Mesodermal cell (in vitro differentiated cells): Measurements from ENCODE around the gene PPP1R14B.

Experiments
- H3K27ac ChIP-seq: 2 replicates; pipeline ENCODE4 v1.7.0; 2013; ENCODE audit warnings: mild to moderate bottlenecking, low read depth, low read length, moderate library complexity; ENCODE audit not compliant: severe bottlenecking
- H3K36me3 ChIP-seq: 2 replicates; pipeline ENCODE4 v1.7.1; 2013; ENCODE audit warnings: mild to moderate bottlenecking, low read length, moderate library complexity; ENCODE audit not compliant: control insufficient read depth, insufficient read depth
- H3K4me1 ChIP-seq: one replicate; pipeline ENCODE4 v1.7.1; 2013; ENCODE audit warnings: mild to moderate bottlenecking, low read length; ENCODE audit not compliant: insufficient read depth, control insufficient read depth, poor library complexity, severe bottlenecking
- H3K4me3 ChIP-seq: 2 replicates; pipeline ENCODE4 v1.7.0; 2013; ENCODE audit warnings: low read length, control low read depth, mild to moderate bottlenecking; ENCODE audit not compliant: insufficient read depth, poor library complexity, severe bottlenecking; ENCODE audit errors: extremely low read depth
- H3K9me3 ChIP-seq: 2 replicates; pipeline ENCODE4 v1.7.1; 2013; ENCODE audit warnings: mild to moderate bottlenecking, low read length, moderate library complexity; ENCODE audit not compliant: control insufficient read depth
- WGBS, 2 experiments: methylation state at CpG; one replicate each; pipeline ENCODE4 v1.1.5; 2013; ENCODE audit warnings: missing lambda C conversion rate in 2 of 2; ENCODE audit not compliant: insufficient coverage in 2 of 2; 5-methylcytosine and 5-hydroxymethylcytosine counted together

PPP1R14B gene

DNA sequence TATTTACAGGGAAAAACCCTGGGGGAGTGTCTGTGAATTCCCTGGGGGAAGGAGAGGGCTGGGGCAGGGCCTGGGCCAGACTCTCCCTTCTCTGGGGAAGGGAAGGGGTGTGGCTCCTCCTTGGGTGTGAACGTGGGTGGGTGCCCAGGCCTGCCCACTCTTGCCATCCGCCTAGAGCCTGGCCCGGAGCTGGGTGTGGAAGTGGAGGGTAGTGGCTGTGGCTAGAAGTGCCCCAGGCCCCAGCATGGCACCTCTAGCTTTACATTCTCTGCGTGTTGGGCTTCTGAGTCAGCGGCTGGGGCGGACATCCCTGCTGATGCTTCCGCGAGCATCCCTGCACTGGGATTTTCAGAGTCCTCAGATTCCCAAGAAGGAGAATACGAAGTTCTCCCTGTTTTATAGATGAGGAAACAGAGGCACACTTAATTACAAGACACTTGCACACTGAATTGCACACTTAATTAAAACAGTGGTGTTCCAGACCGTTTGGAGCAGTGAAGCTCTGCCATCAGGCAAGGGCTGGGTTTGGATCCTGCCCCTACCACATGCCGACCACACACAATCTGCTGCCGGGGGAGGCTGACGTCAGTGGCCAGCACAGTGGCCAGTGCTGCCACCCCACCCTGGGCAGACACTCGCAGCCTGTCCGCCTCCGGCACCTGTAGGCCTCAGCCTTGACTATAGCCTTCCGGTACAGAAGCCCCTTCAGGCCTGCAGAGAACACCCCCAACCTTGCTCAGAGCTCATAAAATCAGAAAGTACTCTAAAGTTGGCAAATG is 30.1 kb upstream of the PPP1R14B start:
- WGBS, 2 experiments = 86 to 89% methylated on average over 13 to 16 of the region's 17 CpGs
- Histone ChIP-seq H3K4me1 (peaks cover 5% of the 10 kb centered on the region), H3K27ac (no peak overlapping the region), H3K9me3 (no peaks in the 10 kb centered on the region), H3K4me3 (no peak overlapping the region), H3K36me3 (peaks cover 30% of the 10 kb centered on the region)

DNA sequence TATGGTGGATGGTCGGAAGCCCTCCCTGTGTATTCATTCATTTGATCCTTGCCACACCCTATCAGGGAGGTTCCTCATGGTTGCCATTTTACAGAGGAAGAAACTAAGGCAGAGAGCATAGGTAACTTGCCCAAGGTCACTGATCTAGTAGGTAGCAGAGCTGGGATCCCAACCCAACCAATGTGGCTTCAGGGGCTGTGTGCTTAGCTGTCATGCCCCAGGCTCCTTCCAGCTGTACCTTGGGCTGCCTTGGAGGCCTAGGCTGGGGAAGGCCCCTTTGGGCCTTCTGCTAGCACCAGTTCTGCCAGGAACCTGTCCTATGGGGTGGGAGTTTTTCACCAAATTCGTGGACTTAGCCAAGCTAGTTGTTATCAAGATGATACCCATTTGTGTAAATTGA is 29.1 kb upstream of the PPP1R14B start:
- Histone ChIP-seq H3K4me3 (no peak overlapping the region), H3K4me1 (peaks cover 7% of the 10 kb centered on the region), H3K36me3 (peaks cover 30% of the 10 kb centered on the region), H3K27ac (no peak overlapping the region), H3K9me3 (no peaks in the 10 kb centered on the region)
- WGBS, 2 experiments = 100% methylated on average over 1 of the region's 2 CpGs; no CpG with 5 or more reads in 1 of the 2 experiments

DNA sequence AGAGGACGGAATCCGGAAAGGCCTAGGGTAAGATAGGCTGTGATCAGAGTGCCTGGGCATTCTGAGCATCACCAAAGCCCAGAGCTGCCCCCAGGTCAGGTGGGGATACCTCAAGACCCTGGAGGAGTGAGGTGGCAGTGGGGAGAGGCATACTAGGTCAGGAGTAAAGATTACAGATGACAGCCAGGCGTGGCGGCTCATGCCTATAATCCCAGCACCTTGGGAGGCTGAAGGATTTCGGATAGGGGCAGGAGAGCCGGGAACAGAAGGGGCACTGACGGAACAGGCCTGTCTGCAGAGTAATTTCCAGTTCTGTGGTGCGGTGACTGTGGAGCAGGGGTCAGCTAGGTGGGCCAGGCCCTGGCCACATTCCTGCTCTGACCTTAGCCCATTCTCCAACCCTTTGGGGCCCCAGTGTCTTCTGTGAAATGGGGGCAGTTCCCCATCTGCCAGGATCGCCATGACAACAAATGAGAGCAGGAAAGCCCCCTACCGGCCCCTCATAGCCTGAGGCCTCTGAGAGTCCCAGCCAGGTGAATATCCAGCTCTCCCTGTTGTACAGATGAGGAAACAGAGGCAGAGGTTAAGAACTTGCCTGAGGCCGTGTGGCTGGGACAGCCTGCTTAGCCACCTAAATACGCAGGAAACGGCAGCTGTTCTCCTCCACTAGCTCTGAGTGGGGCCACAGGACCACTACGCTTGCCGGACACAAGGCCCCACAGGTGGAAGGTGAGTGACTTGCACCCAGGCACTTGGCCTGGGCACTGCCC is 28.5 kb upstream of the PPP1R14B start:
- H3K9me3 ChIP-seq = no peaks in the 10 kb centered on the region
- no peak overlapping the region for H3K27ac ChIP-seq
- H3K4me3 ChIP-seq = no peak overlapping the region
- peaks cover 30% of the 10 kb centered on the region for H3K36me3 ChIP-seq
- H3K4me1 ChIP-seq = peaks cover 7% of the 10 kb centered on the region
- 90 to 96% methylated on average over 13 to 15 of the region's 15 CpGs for WGBS, 2 experiments

DNA sequence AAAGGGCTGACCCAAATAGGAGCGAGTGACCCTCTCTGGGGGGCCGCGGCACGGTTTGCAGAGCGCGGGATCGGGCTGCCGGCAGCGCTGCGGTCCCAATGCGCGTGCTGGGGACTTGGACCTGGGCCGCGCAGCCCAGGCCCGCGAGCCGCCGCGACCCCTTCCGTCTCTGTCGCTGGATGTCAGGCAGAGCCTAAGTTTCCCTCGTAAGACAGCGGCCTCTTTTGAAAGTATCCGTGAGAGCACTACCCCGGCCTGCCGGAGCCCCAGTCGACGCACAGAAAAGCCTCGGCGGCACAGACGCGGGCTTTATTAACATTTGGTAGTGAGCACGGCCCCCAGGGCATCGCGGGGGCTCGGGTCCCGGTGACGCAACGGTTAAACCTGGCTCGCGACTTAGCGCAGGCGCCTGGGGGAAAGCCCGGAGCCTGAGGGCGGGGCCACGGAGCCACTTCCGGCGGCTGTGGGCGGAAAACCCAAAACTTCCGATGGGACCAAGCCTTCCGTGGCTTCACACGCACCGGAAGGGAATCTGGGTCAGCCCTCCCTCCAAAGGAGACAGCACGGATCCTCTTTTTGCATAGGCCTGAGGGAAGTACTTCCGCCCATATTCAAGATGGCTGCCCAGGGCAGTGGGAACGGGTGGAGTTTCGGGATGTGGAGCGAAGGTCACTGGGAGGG is 22.9 kb upstream of the PPP1R14B start:
- Histone ChIP-seq H3K4me3 (peak overlapping the region; percentile 56), H3K27ac (peak overlapping the region; percentile 98), H3K36me3 (peaks cover 39% of the 10 kb centered on the region), H3K4me1 (peaks cover 19% of the 10 kb centered on the region), H3K9me3 (no peaks in the 10 kb centered on the region)
- 0% methylated on average over 53 to 57 of the region's 58 CpGs for WGBS, 2 experiments

DNA sequence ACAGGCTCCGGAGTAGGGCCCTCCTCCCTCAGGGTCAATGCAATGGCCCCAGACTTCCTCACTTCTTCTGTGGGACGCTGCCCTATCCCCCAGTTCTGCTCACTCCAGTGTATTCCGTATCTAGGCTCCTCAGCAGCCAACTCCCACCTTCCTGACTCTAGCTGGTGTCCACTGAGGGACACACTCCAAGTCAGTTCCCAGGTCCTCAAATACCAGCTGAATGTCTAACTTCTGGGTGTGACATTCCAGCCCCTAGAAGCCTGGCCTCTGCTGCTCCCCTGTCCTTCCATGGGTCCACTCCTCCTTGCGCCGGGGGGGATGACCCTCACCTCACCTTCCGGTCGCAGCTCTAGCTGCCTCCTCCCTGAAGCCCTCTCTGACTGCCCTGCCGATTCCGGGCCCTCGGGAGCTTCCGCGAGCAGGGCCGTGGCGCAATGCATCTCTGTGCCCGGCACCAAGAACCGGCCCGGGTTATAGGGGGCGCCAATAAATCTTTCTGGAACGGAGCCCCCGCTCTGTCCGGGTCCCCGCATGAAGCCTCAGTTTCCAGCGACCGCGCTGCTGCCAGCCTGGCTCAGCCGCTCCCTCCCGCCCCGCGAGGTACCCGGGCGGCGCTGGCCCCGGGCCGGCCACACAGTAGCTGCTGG is 22.3 kb upstream of the PPP1R14B start:
- peaks cover 22% of the 10 kb centered on the region for H3K4me1 ChIP-seq
- H3K4me3 ChIP-seq = peak overlapping the region; percentile 56
- peaks cover 45% of the 10 kb centered on the region for H3K36me3 ChIP-seq
- WGBS, 2 experiments = 2 to 4% methylated on average over 33 to 34 of the region's 34 CpGs
- peak overlapping the region; percentile 98 for H3K27ac ChIP-seq
- no peaks in the 10 kb centered on the region for H3K9me3 ChIP-seq

DNA sequence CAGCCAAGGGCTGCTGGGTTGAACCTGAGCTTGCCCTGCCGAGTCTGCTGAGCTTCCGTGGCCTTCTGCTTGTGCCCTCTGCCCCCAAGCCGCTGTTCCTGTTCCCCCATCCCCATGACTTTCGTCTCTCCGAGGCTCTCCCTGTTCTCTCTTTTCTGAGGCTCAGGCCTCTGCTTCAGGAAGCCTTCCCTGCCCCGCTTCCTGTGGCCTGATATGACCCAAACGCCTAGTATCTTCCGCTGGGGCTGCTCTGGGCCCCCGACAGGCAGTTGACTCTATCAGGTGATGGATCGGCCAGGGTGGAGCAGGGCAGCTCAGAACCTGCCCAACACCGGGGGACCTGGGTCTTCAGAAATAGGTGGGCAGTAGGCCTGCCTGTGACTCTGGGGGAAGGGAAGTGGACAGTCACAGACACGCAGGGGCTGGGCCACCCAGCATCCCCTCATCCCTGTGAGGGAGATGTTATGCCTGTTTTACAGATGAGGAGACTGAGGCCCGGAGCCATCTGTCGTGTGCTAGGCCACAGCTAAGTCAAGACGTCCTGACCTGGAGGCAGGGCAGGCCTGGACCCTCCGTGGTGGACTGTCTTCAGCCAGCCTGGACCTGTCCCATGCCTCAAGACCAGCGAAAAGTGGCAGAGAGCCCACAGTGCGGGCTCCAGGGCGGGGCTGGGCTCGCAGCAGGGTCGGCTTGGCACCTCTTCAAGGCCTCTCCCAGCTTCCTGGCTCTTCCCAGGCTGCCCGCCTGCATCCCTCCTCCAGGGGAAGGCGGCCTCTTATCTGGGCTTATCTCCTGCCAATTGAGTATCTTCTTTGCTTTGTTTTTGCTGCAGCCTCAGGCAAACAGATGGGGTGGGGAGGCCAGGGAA is 21.5 kb upstream of the PPP1R14B start:
- 87 to 88% methylated on average over 22 of the region's 23 CpGs for WGBS, 2 experiments
- H3K4me1 ChIP-seq = peaks cover 29% of the 10 kb centered on the region
- peak overlapping the region; percentile 56 for H3K4me3 ChIP-seq
- peak overlapping the region; percentile 98 for H3K27ac ChIP-seq
- H3K9me3 ChIP-seq = no peaks in the 10 kb centered on the region
- H3K36me3 ChIP-seq = peaks cover 53% of the 10 kb centered on the region

DNA sequence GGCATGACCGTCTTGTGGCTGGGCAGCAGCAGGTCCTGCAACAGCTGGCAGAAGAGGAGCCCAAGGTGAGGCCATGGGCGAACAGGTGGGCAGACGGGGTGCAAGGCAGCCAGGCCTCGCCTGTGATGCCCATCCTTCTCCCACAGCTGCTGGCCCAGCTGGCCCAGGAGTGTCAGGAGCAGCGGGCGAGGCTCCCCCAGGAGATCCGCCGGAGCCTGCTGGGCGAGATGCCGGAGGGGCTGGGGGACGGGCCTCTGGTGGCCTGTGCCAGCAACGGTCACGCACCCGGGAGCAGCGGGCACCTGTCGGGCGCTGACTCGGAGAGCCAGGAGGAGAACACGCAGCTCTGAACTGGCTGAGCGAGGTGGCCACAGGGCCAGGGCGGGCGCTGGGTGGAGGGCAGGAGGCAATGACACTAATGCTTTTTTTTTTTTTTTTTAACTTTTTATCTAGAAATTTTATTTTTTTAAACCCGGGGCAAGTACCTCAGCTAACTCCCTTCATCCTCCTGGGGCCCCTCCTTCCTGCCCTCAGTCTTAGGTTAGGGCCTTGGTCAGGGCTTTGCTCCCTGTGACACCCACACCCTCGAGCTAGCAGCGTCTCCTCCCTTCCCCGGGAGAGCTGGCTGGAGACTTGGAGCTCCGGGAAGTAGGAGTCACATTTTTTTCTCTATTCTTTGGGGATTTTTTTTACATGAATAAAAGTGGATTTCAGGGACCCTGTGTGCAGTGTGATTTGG is 20.6 kb upstream of the PPP1R14B start:
- H3K27ac ChIP-seq = no peak overlapping the region
- peaks cover 58% of the 10 kb centered on the region for H3K36me3 ChIP-seq
- WGBS, 2 experiments = 91 to 93% methylated on average over 19 to 21 of the region's 27 CpGs
- H3K9me3 ChIP-seq = no peaks in the 10 kb centered on the region
- peaks cover 38% of the 10 kb centered on the region for H3K4me1 ChIP-seq
- no peak overlapping the region for H3K4me3 ChIP-seq

DNA sequence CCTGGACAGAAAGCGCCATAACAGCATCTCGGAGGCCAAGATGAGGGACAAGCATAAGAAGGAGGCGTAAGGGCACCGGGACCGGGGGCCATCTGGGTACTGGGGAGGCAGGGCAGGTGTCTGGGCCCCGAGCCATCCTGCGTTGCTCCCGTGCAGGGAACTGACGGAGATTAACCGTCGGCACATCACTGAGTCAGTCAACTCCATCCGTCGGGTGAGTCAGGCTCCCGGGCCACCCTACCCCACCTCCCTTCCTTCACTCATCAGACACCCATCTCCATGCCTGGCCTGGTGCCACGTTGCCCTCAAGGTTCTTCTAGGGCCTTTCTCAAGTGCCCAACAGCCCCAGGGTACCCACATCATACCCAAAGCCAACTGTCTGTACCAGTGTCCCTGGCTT is 19.6 kb upstream of the PPP1R14B start:
- H3K4me3 ChIP-seq = no peak overlapping the region
- H3K36me3 ChIP-seq = peaks cover 68% of the 10 kb centered on the region
- no peaks in the 10 kb centered on the region for H3K9me3 ChIP-seq
- 95 to 100% methylated on average over 13 to 15 of the region's 15 CpGs for WGBS, 2 experiments
- H3K27ac ChIP-seq = no peak overlapping the region
- peaks cover 39% of the 10 kb centered on the region for H3K4me1 ChIP-seq
